HTR-8/SVneo (cell line): Measurements from ENCODE around the gene WNK3.
"Not testable (repeated sequence)": the region's sequence is repeated elsewhere in the genome, so short reads cannot be mapped to it uniquely, and the experiment has no call there.

Experiments used
- DNase-seq: peaks from one replicate; pipeline ENCODE4 v3.0.0; 2011; ENCODE audit warnings: low spot score, mixed read lengths; ENCODE audit not compliant: insufficient read length
- FAIRE-seq: peaks from 2 replicates; lab custom pipeline; 2011; peaks lifted over from hg19 to GRCh38; lab: Jason Lieb, UNC

WNK3 gene

GRCh38 chrX:54357414-54358377 is at the start of gene WNK3:
Gene WNK3 (minus strand): TSS chrX:54358046.
- peak; percentile 20 for FAIRE-seq
- DNase-seq, result peak; percentile 61

- DNase-seq (no peak), FAIRE-seq (no peak)
Measured at GRCh38 chrX:54407266-54407665, 49.4 kb upstream of the WNK3 start.

- DNase-seq, result no peak
- no peak for FAIRE-seq
Measured at GRCh38 chrX:54397113-54397512, 39.3 kb upstream of the WNK3 start.

- FAIRE-seq, result no peak
- no peak for DNase-seq
Measured at GRCh38 chrX:54386314-54386713, 28.5 kb upstream of the WNK3 start.

GRCh38 chrX:54384661-54385060 is 26.8 kb upstream of the WNK3 start:
- FAIRE-seq, DNase-seq: not testable (repeated sequence)

GRCh38 chrX:54359408-54359807 is 1.6 kb upstream of the WNK3 start:
- DNase-seq (no peak), FAIRE-seq (no peak)

GRCh38 chrX:54358424-54359211 is 772 bp upstream of the WNK3 start:
- DNase-seq, result peak; percentile 22
- FAIRE-seq, result no peak

GRCh38 chrX:54352677-54353076 is 5.2 kb downstream of the WNK3 start:
- no peak for FAIRE-seq
- no peak for DNase-seq

GRCh38 chrX:54337383-54337782 is 20.5 kb downstream of the WNK3 start:
- not testable (repeated sequence) for FAIRE-seq, DNase-seq

- DNase-seq, result no peak
Measured at GRCh38 chrX:54325077-54325476, 32.8 kb downstream of the WNK3 start.

GRCh38 chrX:54320067-54320466 is 37.8 kb downstream of the WNK3 start:
- FAIRE-seq, result no peak
- no peak for DNase-seq

More at GRCh38 chrX:54325077-54325476, 32.8 kb downstream of the WNK3 start:
- no peak for FAIRE-seq

GRCh38 chrX:54306379-54306778 is 51.5 kb downstream of the WNK3 start:
- DNase-seq, result no peak
- no peak for FAIRE-seq

GRCh38 chrX:54301516-54301915 is 56.3 kb downstream of the WNK3 start:
- FAIRE-seq, result no peak
- DNase-seq, result no peak

- DNase-seq (no peak), FAIRE-seq (no peak)
Measured at GRCh38 chrX:54294306-54294705, 63.5 kb downstream of the WNK3 start.

- no peak for DNase-seq
Measured at GRCh38 chrX:54292755-54293154, 65.1 kb downstream of the WNK3 start.

GRCh38 chrX:54291758-54292157 is 66.1 kb downstream of the WNK3 start:
- FAIRE-seq (no peak), DNase-seq (no peak)

More at GRCh38 chrX:54292755-54293154, 65.1 kb downstream of the WNK3 start:
- no peak for FAIRE-seq

- DNase-seq (no peak), FAIRE-seq (no peak)
Measured at GRCh38 chrX:54288968-54289367, 68.9 kb downstream of the WNK3 start.

- DNase-seq, result no peak
- FAIRE-seq, result no peak
Measured at GRCh38 chrX:54288277-54288676, 69.6 kb downstream of the WNK3 start.

GRCh38 chrX:54281676-54282075 is 76.2 kb downstream of the WNK3 start:
- FAIRE-seq (no peak), DNase-seq (no peak)

- DNase-seq (no peak), FAIRE-seq (no peak)
Measured at GRCh38 chrX:54280466-54280865, 77.4 kb downstream of the WNK3 start.

GRCh38 chrX:54271664-54272063 is 86.2 kb downstream of the WNK3 start:
- FAIRE-seq, result no peak
- DNase-seq, result no peak
